GM18498 (cell line): ENCODE measurements around the gene SLC22A1.
"Not testable (repeated sequence)": the region's sequence is repeated elsewhere in the genome, so short reads cannot be mapped to it uniquely, and the experiment has no call there.

Experiments used
- ATAC-seq: cut with Tn5 transposase; IDR thresholded peaks from one replicate; pipeline ENCODE4 v1.9.1; 2021; ENCODE audit warnings: mild to moderate bottlenecking, moderate library complexity; ENCODE audit not compliant: unreplicated experiment

Gene SLC22A1

DNA sequence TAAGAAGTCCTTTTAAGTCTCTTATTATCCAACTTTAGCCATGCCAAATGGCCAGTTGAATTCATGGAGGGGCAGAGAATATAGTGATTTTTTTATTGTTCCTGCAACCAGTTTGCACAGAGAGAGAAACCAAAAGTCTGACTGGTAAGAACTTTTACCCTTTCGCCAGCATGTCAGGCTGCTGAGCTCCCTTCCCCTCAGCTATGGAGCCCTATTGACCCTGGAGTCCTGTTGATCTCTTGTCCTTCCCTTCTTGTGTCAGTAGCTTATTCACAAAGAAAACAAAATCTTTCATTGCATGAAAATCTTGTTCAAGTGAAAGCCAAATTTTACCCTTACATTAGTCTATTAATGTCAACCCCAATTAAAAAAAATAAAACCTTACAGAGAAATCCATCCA lies 1.5 kb upstream of the SLC22A1 start:
- ATAC-seq = no peak

DNA sequence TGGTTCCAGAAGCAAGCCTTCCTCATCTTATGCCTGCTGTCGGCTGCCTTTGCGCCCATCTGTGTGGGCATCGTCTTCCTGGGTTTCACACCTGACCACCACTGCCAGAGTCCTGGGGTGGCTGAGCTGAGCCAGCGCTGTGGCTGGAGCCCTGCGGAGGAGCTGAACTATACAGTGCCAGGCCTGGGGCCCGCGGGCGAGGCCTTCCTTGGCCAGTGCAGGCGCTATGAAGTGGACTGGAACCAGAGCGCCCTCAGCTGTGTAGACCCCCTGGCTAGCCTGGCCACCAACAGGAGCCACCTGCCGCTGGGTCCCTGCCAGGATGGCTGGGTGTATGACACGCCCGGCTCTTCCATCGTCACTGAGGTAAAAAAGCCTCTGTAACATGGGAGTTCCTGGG lies 366 bp downstream of the SLC22A1 start:
- ATAC-seq = no peak

DNA sequence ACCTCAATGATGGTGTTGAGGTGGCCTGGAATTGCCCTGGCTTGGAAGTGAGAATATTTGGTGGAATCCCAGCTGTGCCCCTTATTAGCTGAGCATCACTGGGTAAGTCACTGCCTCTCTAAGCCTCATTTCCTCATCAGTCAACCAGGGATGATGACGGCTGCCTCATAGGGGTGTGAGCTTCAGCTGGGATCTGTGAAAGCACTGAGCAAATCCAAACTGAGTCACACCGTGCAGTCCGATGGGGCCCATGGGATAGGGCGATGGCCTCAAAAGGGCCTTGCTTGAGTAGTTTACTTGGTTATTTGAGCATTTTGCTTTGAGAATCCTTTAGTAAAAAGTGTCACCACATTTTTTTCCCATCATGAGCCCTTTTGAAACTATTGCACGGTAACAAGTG lies 1.1 kb downstream of the SLC22A1 start:
- no peak for ATAC-seq

DNA sequence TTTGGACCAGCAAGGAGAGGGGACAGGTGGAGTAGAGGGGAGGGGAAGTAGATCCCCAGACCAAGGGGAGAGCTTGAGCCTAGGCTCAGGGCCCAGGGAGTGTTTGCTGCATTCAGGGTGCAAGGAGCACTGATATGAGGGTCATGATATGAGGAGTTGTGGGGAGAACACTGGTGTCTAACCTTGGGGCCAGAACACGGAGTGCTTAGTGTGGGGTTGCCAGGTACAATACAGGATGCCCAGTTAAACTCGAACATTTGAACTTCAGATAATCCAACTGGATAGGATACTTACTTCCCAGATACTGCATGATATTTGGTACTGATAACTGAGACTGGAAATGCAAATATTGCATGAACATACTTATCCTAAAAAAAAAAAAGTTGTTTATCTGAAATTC lies 2.4 kb downstream of the SLC22A1 start:
- ATAC-seq = no peak

- no peak for ATAC-seq
Observed at GRCh38 chr6:160124605-160125004, 3.0 kb downstream of the SLC22A1 start.

DNA sequence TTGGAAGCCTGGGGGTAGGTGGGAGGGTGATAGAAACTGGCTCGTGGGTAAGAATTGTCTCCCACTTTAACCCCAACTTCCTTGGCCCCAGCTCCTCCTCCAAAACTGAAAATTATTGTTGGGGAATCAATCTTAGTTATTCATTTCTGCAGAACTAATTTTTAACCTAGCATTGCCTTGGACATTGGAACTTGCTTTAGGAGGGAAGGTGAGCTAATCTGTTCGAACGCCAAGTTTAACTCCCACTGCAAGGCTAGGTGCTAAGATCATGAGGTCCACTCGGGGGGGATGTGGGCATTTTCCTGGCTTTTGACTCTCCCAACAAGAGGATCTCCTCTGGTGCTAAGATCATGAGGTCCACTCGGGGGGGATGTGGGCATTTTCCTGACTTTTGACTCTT lies 3.5 kb downstream of the SLC22A1 start:
- ATAC-seq = not testable (repeated sequence)

- no peak for ATAC-seq
Observed at GRCh38 chr6:160127270-160128124, 5.9 kb downstream of the SLC22A1 start.

DNA sequence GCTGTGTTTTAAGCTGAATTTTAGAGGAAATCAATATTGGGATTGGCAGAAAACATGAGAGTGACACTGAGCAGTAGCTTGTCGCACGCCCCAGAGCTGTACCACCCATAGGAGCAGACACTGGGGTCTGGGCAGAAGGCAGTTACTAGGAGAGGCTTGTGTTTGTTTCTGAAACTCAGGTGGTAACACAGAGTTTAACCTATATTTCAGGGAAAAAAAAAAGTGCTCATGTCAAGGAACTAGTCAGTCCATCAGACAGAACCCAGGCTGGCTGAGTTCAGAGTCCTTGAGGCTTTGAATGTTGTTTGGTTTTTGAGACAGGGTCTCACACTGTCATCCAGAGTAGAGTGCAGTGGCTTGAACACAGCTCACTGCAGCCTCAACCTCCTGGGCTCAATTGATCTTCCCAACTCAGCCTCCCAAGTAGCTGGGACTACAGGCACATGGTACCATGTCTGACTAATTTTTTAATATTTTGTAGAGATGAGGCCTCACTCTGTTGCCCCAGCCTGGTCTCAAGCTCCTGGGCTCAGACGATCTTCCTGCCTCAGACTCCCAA lies 6.6 kb downstream of the SLC22A1 start:
- ATAC-seq = no peak

GRCh38 chr6:160128879-160129516 lies 7.4 kb downstream of the SLC22A1 start:
- no peak for ATAC-seq

DNA sequence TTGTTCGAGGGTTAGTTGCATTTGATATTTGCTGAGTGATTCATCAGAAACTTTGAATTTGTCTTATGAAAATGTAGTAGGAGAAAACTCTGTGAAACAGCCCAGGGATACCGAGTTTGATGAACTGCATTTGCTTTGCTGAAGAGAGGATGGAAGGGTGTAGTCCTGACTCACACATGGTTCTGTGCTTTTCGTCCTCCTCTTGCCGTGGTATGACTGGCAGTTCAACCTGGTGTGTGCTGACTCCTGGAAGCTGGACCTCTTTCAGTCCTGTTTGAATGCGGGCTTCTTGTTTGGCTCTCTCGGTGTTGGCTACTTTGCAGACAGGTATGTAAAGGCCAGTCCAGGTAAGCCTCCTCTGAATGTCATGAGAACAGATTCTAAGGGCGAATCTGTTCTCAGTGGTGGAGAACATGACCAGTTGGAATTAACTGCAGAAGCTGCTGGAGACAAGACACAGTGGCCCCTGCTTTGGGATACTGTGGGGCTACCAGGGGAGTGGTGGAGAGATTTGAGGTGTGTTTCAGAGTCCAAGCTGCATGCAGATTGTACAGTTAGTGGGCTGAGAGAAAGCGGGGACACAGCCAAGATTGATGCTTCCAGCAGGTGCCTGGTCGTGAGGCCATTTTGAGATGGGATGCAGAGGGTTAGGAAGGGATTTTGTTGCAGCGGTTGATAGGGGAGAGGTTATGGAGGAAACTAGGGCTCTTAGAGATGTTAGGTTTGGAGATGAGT lies 8.4 kb downstream of the SLC22A1 start:
- ATAC-seq = no peak

GRCh38 chr6:160130729-160131484 lies 9.3 kb downstream of the SLC22A1 start:
- no peak for ATAC-seq

- no peak for ATAC-seq
Observed at GRCh38 chr6:160131636-160132296, 10.2 kb downstream of the SLC22A1 start.

DNA sequence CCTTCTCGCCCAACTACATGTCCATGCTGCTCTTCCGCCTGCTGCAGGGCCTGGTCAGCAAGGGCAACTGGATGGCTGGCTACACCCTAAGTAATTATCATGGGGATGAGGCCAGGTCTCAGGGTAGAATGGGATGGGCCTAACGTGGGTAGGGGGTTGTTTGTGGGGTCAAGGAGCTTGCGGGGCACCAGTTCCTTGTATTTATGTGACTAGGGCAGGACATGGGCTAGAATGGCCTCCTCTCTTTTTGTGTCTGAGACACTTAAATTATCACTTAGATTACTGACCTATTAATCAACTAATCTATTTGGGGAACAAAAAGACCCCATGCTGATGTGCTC lies 10.7 kb downstream of the SLC22A1 start:
- ATAC-seq = no peak

- no peak for ATAC-seq
Observed at GRCh38 chr6:160132776-160133338, 11.2 kb downstream of the SLC22A1 start.

GRCh38 chr6:160133441-160134336 lies 12.1 kb downstream of the SLC22A1 start:
- no peak for ATAC-seq

GRCh38 chr6:160134337-160134751 lies 12.7 kb downstream of the SLC22A1 start:
- not testable (repeated sequence) for ATAC-seq

- no peak for ATAC-seq
Observed at GRCh38 chr6:160134779-160135547, 13.3 kb downstream of the SLC22A1 start.
